A549 treated with DMSO at 1 μM for 4 hours (cell line): Measurements from ENCODE around the gene OLFML2A. TPM values are rescaled to one million over a fixed set of nuclear protein-coding genes. Genes with fewer than 3 reads are reported as not detected.

Experiments used
- total RNA-seq: library from RNA; stranded (reverse); fragments of 200-300 nt; extraction: Qiagen RNA extraction; gene quantifications from 5 replicates; pipeline ENCODE4 v1.2.3, GENCODE V29; 2022; ENCODE audit warnings: low read depth

Gene OLFML2A
- 17.4 to 26.2 TPM (median 23.6 TPM) in 5 replicates for total RNA-seq

GRCh38 chr9:124776954-124777648 is at the start of gene OLFML2A:
TSS of gene OLFML2A (plus strand) at chr9:124777133. CDS start at chr9:124777271, 138 bp downstream.

GRCh38 chr9:124771021-124771866 is 5.7 kb upstream of the OLFML2A start, which contains the start of gene NR6A1:
TSS of gene NR6A1 (minus strand) at chr9:124771311.

GRCh38 chr9:124852829-124853531 is 76.0 kb downstream of the OLFML2A start, which contains the start of gene WDR38:
TSS of gene WDR38 (plus strand) at chr9:124853460. CDS start at chr9:124853532, 72 bp downstream.

GRCh38 chr9:124861342-124862229 is 84.7 kb downstream of the OLFML2A start, which contains the start of the genes ARPC5L and RPL35:
TSS of gene ARPC5L (plus strand) at chr9:124862130. CDS start at chr9:124869291, 7,161 bp downstream.
TSS of gene RPL35 (minus strand) at chr9:124861957. CDS start at chr9:124861912, 45 bp downstream.

Other genes starting within 250 kb of the OLFML2A start
- 1.7 to 2.0 TPM (median 1.9 TPM) in 5 replicates for gene NR6A1, start 5.8 kb upstream of the OLFML2A start, total RNA-seq
- 0.07 to 0.15 TPM (median 0.09 TPM) in 3 of 5 replicates, not detected in the others for gene WDR38, start 76.3 kb downstream of the OLFML2A start, total RNA-seq
- gene RPL35, start 84.8 kb downstream of the OLFML2A start, total RNA-seq, result 2,809 to 3,011 TPM (median 2,836 TPM) in 5 replicates
- gene ARPC5L, start 85.0 kb downstream of the OLFML2A start, total RNA-seq, result 61.1 to 81.9 TPM (median 68.6 TPM) in 5 replicates
- gene GOLGA1, start 163.9 kb downstream of the OLFML2A start, total RNA-seq, result 10.0 to 12.3 TPM (median 10.8 TPM) in 5 replicates